Activated CD8-positive, alpha-beta memory T cell treated with anti-CD3 and anti-CD28 coated beads, Interleukin-2, amount 10 ng/mL, durations not matched to agents 7 days and 5 days (primary cell): ENCODE data around the gene ART5. TPM values are rescaled to one million over a fixed set of nuclear protein-coding genes. Genes with fewer than 3 reads are reported as not detected.

Experiments used
- ATAC-seq: fragments of 150-1000 bp; cut with Tn5 transposase; one replicate; pipeline ENCODE4 v1.10.0; 2021; ENCODE audit warnings: moderate library complexity
- CTCF ChIA-PET: fragments of 350-600 bp; sonication (Branson Sonifier 250); formaldehyde crosslinking; loops from one replicate; lab custom pipeline; 2021; ENCODE audit warnings: antibody characterized with exemption; lab: Charles Lee
- DNase-seq: peaks from one replicate; pipeline ENCODE4 v3.0.0-alpha.2; 2020
- H3K27ac Mint-ChIP-seq: one replicate; pipeline ENCODE4 v1.8.0; 2021; ENCODE audit warnings: mild to moderate bottlenecking, mixed read lengths
- H3K27me3 Mint-ChIP-seq: one replicate; pipeline ENCODE4 v1.8.0; 2021; ENCODE audit warnings: mixed read lengths
- H3K36me3 Mint-ChIP-seq: one replicate; pipeline ENCODE4 v1.8.0; 2021; ENCODE audit warnings: mild to moderate bottlenecking, mixed read lengths
- H3K4me1 Mint-ChIP-seq: one replicate; pipeline ENCODE4 v1.8.0; 2021; ENCODE audit warnings: mixed read lengths
- H3K4me3 Mint-ChIP-seq: one replicate; pipeline ENCODE4 v1.8.0; 2021; ENCODE audit warnings: mild to moderate bottlenecking, moderate library complexity, mixed read lengths
- H3K9me3 Mint-ChIP-seq: one replicate; pipeline ENCODE4 v1.8.0; 2022; ENCODE audit warnings: low read depth, mixed read lengths
- total RNA-seq, 2 experiments: library from RNA; stranded (reverse); gene quantifications; one replicate each; pipeline ENCODE4 v1.2.3, GENCODE V29; 2021

The ART5 gene
- total RNA-seq, 2 experiments from 2014 or later: not detected

DNA sequence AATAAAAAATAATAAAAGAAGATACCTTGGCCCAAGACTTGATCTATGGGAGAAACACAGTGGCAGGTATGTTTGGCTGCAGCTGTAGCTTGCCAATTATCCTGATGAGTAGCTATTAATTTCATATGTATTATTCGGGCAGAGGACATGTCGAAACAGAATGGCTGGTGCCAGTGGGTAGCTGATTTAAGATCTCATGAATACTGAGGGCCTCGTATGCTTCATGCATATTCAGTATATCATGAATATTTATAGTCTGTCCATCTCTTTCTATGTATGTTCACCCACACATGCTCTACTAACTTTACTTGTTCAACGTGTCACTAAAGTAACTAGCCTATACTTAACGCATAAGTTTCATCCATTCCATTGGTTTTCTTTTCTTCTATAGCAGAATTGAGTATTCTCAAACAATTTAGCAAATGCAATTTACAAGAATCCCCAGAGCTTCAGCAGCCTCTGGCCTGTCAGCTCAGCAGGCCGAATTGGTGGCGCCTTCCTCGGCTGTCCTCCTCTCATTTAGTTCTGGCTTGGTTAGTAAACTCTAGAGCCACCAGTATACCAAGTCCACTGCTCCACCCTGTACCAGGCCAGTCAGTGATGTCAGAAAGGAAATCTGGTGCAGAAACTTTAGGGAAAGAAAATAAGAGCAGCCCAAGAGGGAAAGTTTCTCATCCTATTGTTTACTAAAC, 17.9 kb downstream of the ART5 start:
- Mint-ChIP-seq H3K27ac (no peak overlapping the region), H3K4me3 (no peak overlapping the region)
- CTCF ChIA-PET: no interaction called here

DNA sequence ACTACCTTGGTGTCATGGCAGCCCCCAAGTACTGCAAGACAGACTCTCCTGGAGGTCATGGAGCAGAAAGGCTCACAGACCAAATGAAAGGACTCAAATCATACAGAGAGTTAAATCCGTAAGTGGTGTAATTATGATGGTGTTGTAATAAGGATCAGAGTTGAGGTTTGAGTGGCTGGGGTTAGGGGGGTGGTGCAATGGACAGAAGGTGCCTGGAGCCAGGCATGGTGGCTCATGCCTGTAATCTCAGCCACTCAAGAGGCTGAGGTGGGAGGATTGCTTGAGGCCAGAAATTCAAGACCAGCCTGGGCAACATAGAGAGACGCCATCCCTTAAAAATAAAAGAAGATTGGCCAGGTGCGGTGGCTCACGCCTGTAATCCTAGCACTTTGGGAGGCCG, 18.7 kb downstream of the ART5 start:
- Mint-ChIP-seq H3K27ac (no peak overlapping the region), H3K9me3 (no peaks in the 10 kb centered on the region), H3K36me3 (no peaks in the 10 kb centered on the region), H3K27me3 (no peaks in the 10 kb centered on the region), H3K4me1 (no peaks in the 10 kb centered on the region), H3K4me3 (no peak overlapping the region)
- CTCF ChIA-PET: no interaction called here
- DNase-seq (no peak), ATAC-seq (no peak)

More for the DNA sequence above, 17.9 kb downstream of the ART5 start:
- Mint-ChIP-seq H3K36me3 (no peaks in the 10 kb centered on the region), H3K4me1 (no peaks in the 10 kb centered on the region), H3K27me3 (no peaks in the 10 kb centered on the region), H3K9me3 (no peaks in the 10 kb centered on the region)
- ATAC-seq (no peak), DNase-seq (no peak)

DNA sequence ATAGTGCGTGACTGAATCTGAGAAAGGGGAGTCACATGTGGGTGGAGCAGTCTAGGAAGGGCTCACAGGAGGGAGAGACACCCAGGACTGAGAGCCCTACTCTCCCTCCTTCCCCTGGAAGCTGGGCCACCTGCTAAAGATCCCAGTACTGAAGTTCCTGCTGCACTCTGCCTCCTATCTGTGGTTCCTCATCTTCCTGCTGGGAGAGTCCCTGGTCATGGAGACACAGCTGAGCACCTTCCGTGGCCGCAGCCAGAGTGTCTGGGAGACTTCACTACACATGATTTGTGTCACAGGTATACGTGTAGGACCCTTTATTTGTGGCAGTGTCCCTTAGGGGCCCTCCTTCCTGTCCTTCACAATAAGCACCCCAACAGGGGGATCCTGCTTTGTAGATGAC, 19.3 kb downstream of the ART5 start:
- Mint-ChIP-seq H3K9me3 (no peaks in the 10 kb centered on the region), H3K4me3 (no peak overlapping the region), H3K4me1 (no peaks in the 10 kb centered on the region), H3K36me3 (no peaks in the 10 kb centered on the region), H3K27ac (no peak overlapping the region), H3K27me3 (no peaks in the 10 kb centered on the region)
- CTCF ChIA-PET: no interaction called here
- no peak for DNase-seq
- no peak for ATAC-seq

DNA sequence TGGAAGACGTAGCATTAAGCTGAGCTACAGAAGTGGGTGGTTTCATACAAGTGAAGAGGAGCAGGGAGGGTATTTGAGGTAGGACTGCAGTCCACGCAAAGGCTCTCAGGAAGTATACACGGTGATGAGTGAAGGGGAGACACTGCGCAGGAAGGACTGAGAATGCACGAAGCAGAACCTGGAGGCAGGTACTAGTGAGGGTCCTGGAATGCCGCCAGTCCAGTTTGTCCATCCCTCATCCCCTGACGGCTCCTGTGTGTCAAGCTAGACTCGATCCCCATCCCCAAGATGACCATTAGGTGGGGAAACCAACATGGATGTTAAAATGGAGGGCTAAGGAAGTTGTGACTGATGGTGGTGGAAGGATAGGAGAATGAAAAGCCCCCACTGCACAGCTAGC, 23.8 kb downstream of the ART5 start:
- Mint-ChIP-seq H3K36me3 (no peaks in the 10 kb centered on the region), H3K27ac (no peak overlapping the region), H3K9me3 (no peaks in the 10 kb centered on the region), H3K4me1 (peaks cover 10% of the 10 kb centered on the region), H3K4me3 (no peak overlapping the region), H3K27me3 (no peaks in the 10 kb centered on the region)
- DNase-seq (no peak), ATAC-seq (no peak)
- CTCF ChIA-PET: interaction anchor here (1.1 kb wide), 1 partner anchor 10 kb away, joined by 4 read pairs; no protein-coding TSS in a partner anchor

DNA sequence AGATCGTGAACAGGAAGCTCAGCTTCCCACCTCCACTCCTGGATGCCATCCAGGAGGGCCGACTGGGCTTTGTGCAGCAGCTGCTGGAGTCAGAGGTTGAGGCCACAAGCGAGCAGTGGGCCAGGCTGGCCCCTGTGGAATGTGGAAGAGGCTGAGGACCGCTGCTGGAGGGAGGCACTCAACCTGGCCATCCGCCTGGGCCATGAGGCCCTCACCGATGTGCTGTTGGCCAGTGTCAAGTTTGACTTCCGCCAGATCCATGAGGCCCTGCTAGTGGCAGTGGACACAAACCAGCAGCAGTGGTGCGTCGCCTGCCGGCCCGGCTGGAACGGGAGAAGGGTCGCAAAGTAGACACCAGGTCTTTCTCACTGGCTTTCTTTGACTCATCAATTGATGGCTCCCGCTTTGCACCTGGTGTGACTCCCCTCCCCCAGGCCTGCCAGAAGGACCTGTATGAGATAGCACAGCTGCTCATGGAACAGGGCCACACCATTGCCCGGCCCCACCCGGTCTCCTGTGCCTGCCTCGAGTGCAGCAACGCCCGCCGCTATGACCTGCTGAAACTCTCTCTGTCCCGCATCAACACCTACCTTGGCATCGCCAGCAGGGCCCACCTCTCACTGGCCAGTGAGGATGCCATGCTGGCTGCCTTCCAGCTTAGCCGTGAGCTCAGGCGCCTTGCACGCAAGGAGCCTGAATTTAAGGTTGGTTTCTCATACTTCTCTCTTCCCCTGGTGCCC, 24.9 kb downstream of the ART5 start:
- Mint-ChIP-seq H3K27me3 (no peaks in the 10 kb centered on the region), H3K36me3 (no peaks in the 10 kb centered on the region), H3K4me1 (peaks cover 10% of the 10 kb centered on the region), H3K9me3 (peaks cover 3% of the 10 kb centered on the region), H3K27ac (no peak overlapping the region), H3K4me3 (no peak overlapping the region)
- CTCF ChIA-PET: no interaction called here
- DNase-seq (no peak), ATAC-seq (no peak)

DNA sequence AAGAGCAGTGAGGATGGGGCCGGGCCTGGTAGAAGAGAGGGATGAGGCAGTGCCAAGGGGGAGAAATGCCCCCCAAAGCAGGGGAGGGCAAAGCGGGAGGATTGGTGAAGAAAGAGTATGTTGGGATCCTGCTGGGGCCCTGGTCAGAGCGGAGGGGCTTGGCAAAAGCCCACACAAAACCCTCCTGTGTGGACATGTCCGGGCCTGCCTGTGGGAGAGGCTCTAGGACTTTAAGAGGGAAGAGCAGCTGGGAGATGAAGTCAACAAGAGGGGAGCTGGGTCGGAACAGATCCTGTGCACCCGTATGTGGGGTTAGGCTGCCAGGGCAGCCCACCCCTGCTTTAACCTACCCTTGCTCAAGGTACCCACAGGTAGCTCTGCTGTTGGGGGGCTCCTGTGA, 25.8 kb downstream of the ART5 start:
- peaks cover 10% of the 10 kb centered on the region for H3K4me1 Mint-ChIP-seq
- ATAC-seq (no peak), DNase-seq (no peak)
- CTCF ChIA-PET: interaction anchor here (1.6 kb wide), 1 partner anchor 193 kb away, joined by 5 read pairs; the partner anchor contains the start of gene PGAP2
- H3K27me3 Mint-ChIP-seq: no peaks in the 10 kb centered on the region
- no peak overlapping the region for H3K4me3 Mint-ChIP-seq
- H3K9me3 Mint-ChIP-seq: peaks cover 3% of the 10 kb centered on the region
- no peaks in the 10 kb centered on the region for H3K36me3 Mint-ChIP-seq
- H3K27ac Mint-ChIP-seq: no peak overlapping the region

DNA sequence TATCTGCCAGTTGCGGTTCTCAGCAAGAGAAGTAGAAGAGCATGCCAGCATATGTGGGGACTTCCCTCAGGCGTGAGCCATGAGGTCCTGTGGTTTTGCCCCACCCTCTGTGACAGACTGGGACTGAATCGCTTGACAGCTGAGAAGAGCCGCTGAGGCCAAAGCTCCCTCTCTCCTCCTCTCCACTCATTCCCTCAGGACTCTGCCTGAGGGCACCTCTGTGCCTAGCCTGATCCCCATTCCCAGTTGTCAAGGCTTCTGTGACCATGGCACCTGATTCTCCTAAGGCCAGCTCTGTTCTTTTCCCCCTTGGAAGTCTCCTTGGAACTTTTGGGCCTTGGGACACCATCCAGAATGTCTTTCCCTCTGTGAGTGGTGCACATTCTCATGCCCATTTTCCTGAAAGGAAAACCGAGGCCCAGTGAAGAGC, 27.0 kb downstream of the ART5 start:
- Mint-ChIP-seq H3K36me3 (no peaks in the 10 kb centered on the region), H3K27ac (no peak overlapping the region), H3K4me1 (peaks cover 10% of the 10 kb centered on the region), H3K27me3 (no peaks in the 10 kb centered on the region), H3K9me3 (peaks cover 3% of the 10 kb centered on the region), H3K4me3 (no peak overlapping the region)
- CTCF ChIA-PET: interaction anchor here (1.6 kb wide), 1 partner anchor 194 kb away, joined by 5 read pairs; the partner anchor contains the start of gene PGAP2
- DNase-seq (peak; percentile 59), ATAC-seq (peak; percentile 74)

DNA sequence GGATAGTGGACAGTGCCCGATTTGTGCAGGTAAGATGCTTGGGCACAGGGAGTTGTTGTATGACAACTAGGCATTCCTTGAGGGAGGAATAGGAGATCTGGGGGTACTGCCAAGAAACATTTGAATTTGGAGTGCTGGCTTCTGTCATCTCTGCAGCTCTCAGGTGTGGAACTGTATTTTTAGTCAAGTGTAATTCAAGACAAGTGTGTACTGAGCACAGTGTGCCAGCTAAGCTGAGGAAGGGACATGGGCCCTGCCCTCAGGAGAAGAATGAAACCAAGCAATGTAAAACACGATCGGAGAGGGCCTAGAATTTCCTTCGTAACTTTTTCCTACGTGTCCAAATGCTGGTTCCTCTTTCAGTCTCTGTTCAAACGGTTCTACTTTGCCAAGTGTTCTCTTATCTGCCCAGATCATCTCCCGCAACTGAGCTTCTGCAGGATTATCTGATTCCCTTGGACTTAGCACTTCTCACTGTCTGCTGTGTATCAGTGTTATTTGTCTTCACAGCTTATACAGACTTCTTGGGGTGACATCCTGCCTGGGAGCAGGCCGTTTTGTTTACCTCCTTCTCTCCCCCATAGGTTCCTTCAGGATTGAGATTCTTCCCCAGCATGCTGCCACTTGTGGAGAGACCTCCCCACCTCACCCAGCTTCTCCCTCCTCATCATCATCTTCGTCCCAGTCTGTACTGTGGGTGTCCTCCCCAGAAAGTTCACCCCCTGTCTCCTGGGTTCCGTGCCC, 27.6 kb downstream of the ART5 start:
- H3K36me3 Mint-ChIP-seq: no peaks in the 10 kb centered on the region
- CTCF ChIA-PET: interaction anchor here (1.6 kb wide), 1 partner anchor 195 kb away, joined by 5 read pairs; the partner anchor contains the start of gene PGAP2
- H3K27ac Mint-ChIP-seq: no peak overlapping the region
- no peak for ATAC-seq
- H3K4me1 Mint-ChIP-seq: peaks cover 10% of the 10 kb centered on the region
- H3K9me3 Mint-ChIP-seq: peaks cover 3% of the 10 kb centered on the region
- no peak overlapping the region for H3K4me3 Mint-ChIP-seq
- H3K27me3 Mint-ChIP-seq: no peaks in the 10 kb centered on the region
- no peak for DNase-seq

DNA sequence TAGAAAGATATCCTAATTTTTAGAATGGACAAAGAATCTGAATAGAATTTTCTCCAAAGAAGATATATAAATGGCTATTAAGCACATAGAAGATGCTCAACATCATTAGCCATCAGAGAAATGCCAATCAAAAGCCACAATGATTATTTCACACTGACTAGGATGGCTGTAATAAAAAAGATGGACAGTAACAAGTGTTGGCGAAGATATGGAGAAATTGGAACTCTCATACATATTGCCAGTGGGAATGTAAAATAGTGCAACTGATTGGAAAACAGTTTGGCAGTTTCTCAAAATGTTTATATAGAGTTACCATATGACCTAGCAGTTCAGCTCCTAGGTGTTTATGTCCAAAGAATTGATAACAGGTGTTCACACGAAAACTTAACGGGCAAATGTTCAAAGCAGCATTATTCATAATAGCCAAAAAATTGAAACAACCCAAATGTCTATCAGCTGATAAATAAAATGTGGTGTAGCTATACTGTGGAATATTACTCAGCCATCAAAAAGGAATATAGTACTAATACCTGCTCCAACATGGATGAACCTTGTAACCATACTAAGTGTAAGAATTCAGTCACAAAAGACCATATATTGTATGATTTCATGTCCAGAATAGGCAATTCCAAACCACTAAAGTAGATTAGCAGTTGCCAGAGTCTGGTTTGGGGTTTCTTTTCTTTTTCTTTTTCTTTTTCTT, 29.7 kb downstream of the ART5 start:
- H3K36me3 Mint-ChIP-seq: no peaks in the 10 kb centered on the region
- CTCF ChIA-PET: no interaction called here
- H3K4me1 Mint-ChIP-seq: peaks cover 10% of the 10 kb centered on the region
- DNase-seq (no peak), ATAC-seq (no peak)
- H3K27me3 Mint-ChIP-seq: no peaks in the 10 kb centered on the region
- peaks cover 3% of the 10 kb centered on the region for H3K9me3 Mint-ChIP-seq
- H3K4me3 Mint-ChIP-seq: no peak overlapping the region
- H3K27ac Mint-ChIP-seq: no peak overlapping the region

DNA sequence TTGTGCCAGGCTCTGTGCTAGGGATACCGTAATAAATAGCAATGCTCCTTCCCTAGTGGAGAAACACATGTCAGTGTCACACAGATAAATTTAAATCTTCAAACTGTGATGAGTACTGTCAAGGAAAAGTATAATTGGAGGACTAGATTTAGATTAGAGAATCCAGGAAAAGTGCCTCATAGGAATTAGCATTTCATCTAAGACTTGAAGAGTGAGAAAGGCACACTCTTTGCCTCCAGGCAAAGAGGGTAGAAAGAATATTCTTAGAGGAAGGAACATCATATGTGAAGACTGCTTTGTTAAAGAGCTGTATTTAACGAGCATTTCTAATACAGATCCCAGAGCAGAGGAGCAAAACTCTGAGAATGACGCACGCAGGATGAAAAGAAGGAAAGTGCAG, 30.9 kb downstream of the ART5 start:
- no peak overlapping the region for H3K4me3 Mint-ChIP-seq
- ATAC-seq: no peak
- H3K27ac Mint-ChIP-seq: no peak overlapping the region
- DNase-seq: no peak
- H3K27me3 Mint-ChIP-seq: no peaks in the 10 kb centered on the region
- peaks cover 3% of the 10 kb centered on the region for H3K9me3 Mint-ChIP-seq
- CTCF ChIA-PET: interaction anchor here (1.0 kb wide), 1 partner anchor 122 kb away, joined by 3 read pairs; no protein-coding TSS in a partner anchor
- H3K36me3 Mint-ChIP-seq: no peaks in the 10 kb centered on the region
- H3K4me1 Mint-ChIP-seq: peaks cover 10% of the 10 kb centered on the region

DNA sequence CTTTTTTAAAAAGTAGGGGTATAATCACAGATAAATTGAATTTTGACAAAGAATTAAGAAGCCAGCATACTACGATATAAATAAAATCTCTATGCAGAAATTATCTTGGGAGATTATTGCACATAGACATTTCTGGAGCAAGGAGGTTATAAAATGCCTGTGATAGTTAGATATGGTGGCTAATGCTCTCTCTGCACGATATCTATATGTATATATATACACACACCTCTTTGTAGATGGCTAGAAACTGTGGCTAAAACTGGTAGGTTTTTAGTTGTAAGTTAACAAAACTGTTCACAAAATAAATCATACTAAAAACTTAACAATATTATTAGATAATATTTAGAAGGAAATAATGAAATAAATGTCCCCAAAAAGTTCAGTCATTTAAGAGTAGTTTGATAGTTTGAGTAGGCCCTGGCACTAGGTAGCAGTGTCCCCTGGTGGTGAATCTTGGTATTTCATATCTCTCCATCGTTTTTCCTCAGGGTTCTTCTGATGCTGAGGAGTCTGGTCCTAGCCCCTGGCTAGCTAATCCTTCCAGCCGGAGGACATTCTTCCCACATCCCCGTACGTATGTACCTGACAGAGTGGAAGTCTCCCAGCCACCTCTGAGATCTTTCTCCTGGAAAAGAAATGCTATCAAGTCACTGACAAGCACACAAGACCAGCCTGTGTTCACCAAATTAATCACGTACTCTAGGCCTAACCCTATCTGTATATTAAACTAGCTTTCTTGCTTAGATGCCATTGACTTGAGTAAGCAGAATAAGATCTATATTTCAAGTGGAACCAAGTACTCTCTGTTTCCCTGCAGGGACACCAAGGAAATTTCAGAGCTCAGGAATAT, 32.2 kb downstream of the ART5 start:
- DNase-seq (no peak), ATAC-seq (no peak)
- CTCF ChIA-PET: interaction anchor here (1.0 to 2.1 kb wide), 3 partner anchors 11 to 199 kb away, joined by 3 to 7 read pairs (median 4); partner anchors contain the start of gene PGAP2
- no peaks in the 10 kb centered on the region for H3K36me3 Mint-ChIP-seq
- no peak overlapping the region for H3K27ac Mint-ChIP-seq
- peaks cover 6% of the 10 kb centered on the region for H3K4me1 Mint-ChIP-seq
- H3K4me3 Mint-ChIP-seq: no peak overlapping the region
- H3K27me3 Mint-ChIP-seq: peaks cover 4% of the 10 kb centered on the region
- peaks cover 3% of the 10 kb centered on the region for H3K9me3 Mint-ChIP-seq

DNA sequence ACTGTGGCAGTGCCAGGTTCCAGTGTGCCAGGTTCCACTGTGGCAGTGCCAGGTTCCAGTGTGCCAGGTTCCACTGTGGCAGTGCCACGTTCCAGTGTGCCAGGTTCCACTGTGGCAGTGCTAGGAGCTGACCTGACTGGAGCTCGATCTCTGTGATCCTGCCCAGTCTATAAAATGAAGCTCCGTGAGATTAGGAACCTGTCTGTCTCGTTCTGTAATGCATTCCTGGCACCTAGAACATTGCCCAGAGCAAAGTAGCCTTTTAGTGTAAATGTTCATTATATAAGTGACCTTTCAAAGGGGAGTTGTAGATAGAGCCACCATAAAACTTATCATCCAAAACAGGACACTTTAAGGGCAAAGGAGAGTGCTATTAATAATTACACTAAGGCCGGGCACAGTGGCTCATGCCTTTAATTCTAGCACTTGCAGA, 36.0 kb downstream of the ART5 start:
- ATAC-seq (no peak), DNase-seq (no peak)
- H3K4me3 Mint-ChIP-seq: no peak overlapping the region
- no peaks in the 10 kb centered on the region for H3K4me1 Mint-ChIP-seq
- H3K9me3 Mint-ChIP-seq: no peaks in the 10 kb centered on the region
- H3K27me3 Mint-ChIP-seq: peaks cover 4% of the 10 kb centered on the region
- no peak overlapping the region for H3K27ac Mint-ChIP-seq
- H3K36me3 Mint-ChIP-seq: no peaks in the 10 kb centered on the region
- CTCF ChIA-PET: no interaction called here
